H9 (cell line): ENCODE measurements around the gene TUBB1. TPM values are rescaled to one million over a fixed set of nuclear protein-coding genes. Genes with fewer than 3 reads are reported as not detected.

Experiments
- DNase-seq: peaks from one replicate; pipeline ENCODE4 v3.0.0-alpha.2; 2017
- H2AFZ ChIP-seq: one replicate; pipeline ENCODE4 v1.6.1; 2013; ENCODE audit warnings: mild to moderate bottlenecking, low read length, control low read depth, moderate library complexity
- H2AK5ac ChIP-seq: 2 replicates; pipeline ENCODE4 v1.6.1; 2013; ENCODE audit warnings: low read length, control low read depth, mixed read lengths; ENCODE audit not compliant: insufficient read length
- H2BK120ac ChIP-seq: one replicate; pipeline ENCODE4 v1.6.1; 2013; ENCODE audit warnings: low read depth, mild to moderate bottlenecking, low read length, control low read depth, inconsistent platforms; ENCODE audit not compliant: poor library complexity, severe bottlenecking
- H2BK12ac ChIP-seq: 2 replicates; pipeline ENCODE4 v1.6.1; 2013; ENCODE audit warnings: low read length, control low read depth, mixed read lengths, low read depth; ENCODE audit not compliant: insufficient read length
- H2BK15ac ChIP-seq: 2 replicates; pipeline ENCODE4 v1.6.1; 2013; ENCODE audit warnings: low read depth, low read length, control low read depth
- H2BK20ac ChIP-seq: one replicate; pipeline ENCODE4 v1.6.1; 2013; ENCODE audit warnings: low read depth, mild to moderate bottlenecking, low read length, control low read depth, inconsistent platforms; ENCODE audit not compliant: poor library complexity, severe bottlenecking
- H2BK5ac ChIP-seq: 2 replicates; pipeline ENCODE4 v1.6.1; 2013; ENCODE audit warnings: low read length, control low read depth, mixed read lengths; ENCODE audit not compliant: insufficient read length
- H3K14ac ChIP-seq: 2 replicates; pipeline ENCODE4 v1.6.1; 2013; ENCODE audit warnings: low read length, control low read depth; ENCODE audit not compliant: insufficient read depth
- H3K18ac ChIP-seq: 2 replicates; pipeline ENCODE4 v1.6.1; 2013; ENCODE audit warnings: low read depth, mild to moderate bottlenecking, mixed read lengths, low read length, control low read depth; ENCODE audit not compliant: insufficient read length
- H3K23ac ChIP-seq: 2 replicates; pipeline ENCODE4 v1.6.1; 2013; ENCODE audit warnings: low read length, control low read depth, mixed read lengths, low read depth; ENCODE audit not compliant: insufficient read length
- H3K23me2 ChIP-seq: 2 replicates; pipeline ENCODE4 v1.6.1; 2013; ENCODE audit warnings: low read depth, mild to moderate bottlenecking, mixed read lengths, low read length, control low read depth; ENCODE audit not compliant: insufficient read length, poor library complexity, severe bottlenecking
- H3K27ac ChIP-seq: 2 replicates; pipeline ENCODE4 v1.5.1; 2013; ENCODE audit warnings: low read length, control low read depth, mixed read lengths, low read depth; ENCODE audit not compliant: insufficient read length
- H3K27me3 ChIP-seq: 2 replicates; pipeline ENCODE4 v1.6.1; 2013; ENCODE audit warnings: low read length, control low read depth, inconsistent platforms; ENCODE audit not compliant: insufficient read depth
- H3K4ac ChIP-seq: 2 replicates; pipeline ENCODE4 v1.6.1; 2013; ENCODE audit warnings: low read depth, mild to moderate bottlenecking, control low read depth, inconsistent platforms, low read length, moderate library complexity
- H3K4me1 ChIP-seq: 2 replicates; pipeline ENCODE4 v1.6.1; 2013; ENCODE audit warnings: low read length, control low read depth, inconsistent platforms; ENCODE audit not compliant: insufficient read depth
- H3K4me2 ChIP-seq: 2 replicates; pipeline ENCODE4 v1.6.1; 2013; ENCODE audit warnings: low read length, control low read depth, mixed read lengths; ENCODE audit not compliant: insufficient read length, insufficient read depth
- H3K56ac ChIP-seq: 2 replicates; pipeline ENCODE4 v1.6.1; 2013; ENCODE audit warnings: low read depth, mild to moderate bottlenecking, mixed read lengths, low read length, control low read depth; ENCODE audit not compliant: insufficient read length
- H3K79me1 ChIP-seq: 2 replicates; pipeline ENCODE4 v1.6.1; 2013; ENCODE audit warnings: low read depth, mild to moderate bottlenecking, moderate library complexity, low read length, control low read depth, inconsistent platforms; ENCODE audit not compliant: insufficient read depth, poor library complexity, severe bottlenecking
- H3K79me2 ChIP-seq: 2 replicates; pipeline ENCODE4 v1.6.1; 2013; ENCODE audit warnings: low read length, control low read depth, inconsistent platforms; ENCODE audit not compliant: insufficient read depth
- H3K9ac ChIP-seq: 2 replicates; pipeline ENCODE4 v1.6.1; 2013; ENCODE audit warnings: low read length, control low read depth, mixed read lengths; ENCODE audit not compliant: insufficient read length; ENCODE audit errors: extremely low read depth
- H3K9me3 ChIP-seq: one replicate; pipeline ENCODE4 v1.6.1; 2013; ENCODE audit warnings: low read depth, low read length, inconsistent platforms; ENCODE audit not compliant: control insufficient read depth
- H3T11ph ChIP-seq: one replicate; pipeline ENCODE4 v1.6.1; 2013; ENCODE audit warnings: mild to moderate bottlenecking, low read length, control low read depth, inconsistent platforms
- H4K20me1 ChIP-seq: one replicate; pipeline ENCODE4 v1.6.1; 2013; ENCODE audit not compliant: control insufficient read depth, insufficient read length, insufficient read depth
- H4K5ac ChIP-seq: 2 replicates; pipeline ENCODE4 v1.6.1; 2013; ENCODE audit warnings: low read depth, mild to moderate bottlenecking, mixed read lengths, low read length, control low read depth; ENCODE audit not compliant: insufficient read length
- H4K8ac ChIP-seq: replicated peaks from 2 replicates; pipeline ENCODE4 v1.6.1; 2013; ENCODE audit warnings: low read length, control low read depth, mixed read lengths, low read depth; ENCODE audit not compliant: insufficient read length
- H4K91ac ChIP-seq: 2 replicates; pipeline ENCODE4 v1.6.1; 2013; ENCODE audit warnings: low read depth, mild to moderate bottlenecking, moderate library complexity, mixed read lengths, low read length, control low read depth; ENCODE audit not compliant: insufficient read length
- H3K27ac Mint-ChIP-seq, 3 experiments: 2 replicates in 2 of 3; 3 replicates in 1 of 3; pipeline ENCODE4 v1.8.0; 2020 to 2021; ENCODE audit warnings: mixed read lengths in 3 of 3, mild to moderate bottlenecking in 1 of 3, moderate library complexity in 1 of 3
- H3K27me3 Mint-ChIP-seq: 2 replicates; pipeline ENCODE4 v1.8.0; 2021; ENCODE audit warnings: low read depth, mild to moderate bottlenecking, moderate library complexity, mixed read lengths
- H3K36me3 Mint-ChIP-seq, 3 experiments: 2 replicates in 2 of 3; 3 replicates in 1 of 3; pipeline ENCODE4 v1.8.0; 2020 to 2021; ENCODE audit warnings: low read depth in 3 of 3, mixed read lengths in 3 of 3; ENCODE audit not compliant: insufficient read depth in 1 of 3
- H3K4me1 Mint-ChIP-seq, 2 experiments: 2 replicates each; pipeline ENCODE4 v1.8.0; 2020; ENCODE audit warnings: mixed read lengths in 2 of 2
- H3K4me3 Mint-ChIP-seq, 2 experiments: 2 replicates in 1 of 2; 3 replicates in 1 of 2; pipeline ENCODE4 v1.8.0; 2020 to 2021; ENCODE audit warnings: mild to moderate bottlenecking in 2 of 2, mixed read lengths in 2 of 2, moderate library complexity in 1 of 2
- H3K9me3 Mint-ChIP-seq, 2 experiments: 2 replicates in 1 of 2; 3 replicates in 1 of 2; pipeline ENCODE4 v1.8.0; 2020; ENCODE audit warnings: mild to moderate bottlenecking in 2 of 2, mixed read lengths in 2 of 2, moderate library complexity in 1 of 2
- CTCF ChIP-seq: fragments of 200-600 bp; sonication (generic); conservative IDR thresholded peaks from 3 replicates; pipeline ENCODE4 v1.8.0; 2021; ENCODE audit warnings: antibody characterized with exemption, mild to moderate bottlenecking
- WGBS: extraction: QIAGEN DNeasy Blood & Tissue Kit; methylation state at CpG from one replicate; pipeline ENCODE4 v1.1.7; 2013; ENCODE audit warnings: missing lambda C conversion rate, low lambda C conversion rate, mixed read lengths; ENCODE audit not compliant: insufficient read length; ENCODE audit errors: extremely low coverage; 5-methylcytosine and 5-hydroxymethylcytosine counted together
- total RNA-seq: library from RNA; stranded (reverse); gene quantifications from 2 replicates; pipeline ENCODE4 v1.2.1, GENCODE V29; 2021

The TUBB1 gene
- total RNA-seq, 1 experiment from 2014 or later = not detected

GRCh38 chr20:59004493-59004762 is 14.8 kb upstream of the TUBB1 start:
- H3K4me3 Mint-ChIP-seq = no peak overlapping the region
- Histone ChIP-seq H3K4me1 (no peaks in the 10 kb centered on the region), H4K20me1 (no peaks in the 10 kb centered on the region), H4K5ac (no peak overlapping the region), H3K9ac (no peak overlapping the region), H3K27ac (no peak overlapping the region), H3K23ac (no peak overlapping the region), H4K8ac (no peak overlapping the region), H4K91ac (no peak overlapping the region), H2AFZ (no peak overlapping the region), H3T11ph (no peak overlapping the region), H3K79me2 (no peaks in the 10 kb centered on the region), H2BK12ac (no peak overlapping the region), H3K18ac (no peak overlapping the region), H3K27me3 (no peaks in the 10 kb centered on the region), H2BK5ac (no peak overlapping the region), H3K4ac (no peak overlapping the region), H3K14ac (no peak overlapping the region), H2AK5ac (no peak overlapping the region), H2BK20ac (no peak overlapping the region), H2BK15ac (no peak overlapping the region), H3K4me2 (no peak overlapping the region), H2BK120ac (no peak overlapping the region), H3K23me2 (peaks cover 3% of the 10 kb centered on the region), H3K79me1 (no peaks in the 10 kb centered on the region), H3K9me3 (no peaks in the 10 kb centered on the region), H3K56ac (no peak overlapping the region)
- no CpG with 5 or more reads among the region's 4 CpGs for WGBS
- no peak overlapping the region for H3K27ac Mint-ChIP-seq
- peaks cover 18% of the 10 kb centered on the region for H3K27me3 Mint-ChIP-seq
- TF ChIP-seq CTCF = no peak
- no peak for DNase-seq
- no peaks in the 10 kb centered on the region for H3K9me3 Mint-ChIP-seq
- peaks cover 13 to 14% of the 10 kb centered on the region in 2 experiments for H3K4me1 Mint-ChIP-seq
- peaks cover 0 to 16% (median 14%) of the 10 kb centered on the region in 3 experiments; a peak in 4 of 7 replicates for H3K36me3 Mint-ChIP-seq
